Activated CD8-positive, alpha-beta T cell treated with anti-CD3 and anti-CD28 coated beads, Interleukin-2, amount 10 ng/mL, durations not matched to agents 7 days and 5 days (primary cell): Measurements from ENCODE around the gene SH3BGRL3. TPM values are rescaled to one million over a fixed set of nuclear protein-coding genes. Genes with fewer than 3 reads are reported as not detected.
A peak's percentile ranks its signal among the peaks of the same experiment; 100 is the strongest.
"Not testable (repeated sequence)": the region's sequence is repeated elsewhere in the genome, so short reads cannot be mapped to it uniquely, and the experiment has no call there.

Experiments
- ATAC-seq: fragments of 150-1000 bp; cut with Tn5 transposase; one replicate; pipeline ENCODE4 v1.10.0; 2021; ENCODE audit warnings: moderate library complexity
- CTCF ChIA-PET: fragments of 350-600 bp; sonication (Branson Sonifier 250); formaldehyde crosslinking; loops from one replicate; lab custom pipeline; 2021; ENCODE audit warnings: antibody characterized with exemption; lab: Charles Lee
- POLR2A ChIA-PET: fragments of 350-600 bp; sonication (Branson Sonifier 250); formaldehyde crosslinking; loops from one replicate; lab custom pipeline; 2021; ENCODE audit warnings: antibody characterized with exemption; lab: Charles Lee
- DNase-seq: peaks from one replicate; pipeline ENCODE4 v3.0.0-alpha.2; 2020
- H3K27ac Mint-ChIP-seq: one replicate; pipeline ENCODE4 v1.8.0; 2021; ENCODE audit warnings: mild to moderate bottlenecking, mixed read lengths
- H3K27me3 Mint-ChIP-seq: one replicate; pipeline ENCODE4 v1.8.0; 2021; ENCODE audit warnings: low read depth, mixed read lengths
- H3K36me3 Mint-ChIP-seq: one replicate; pipeline ENCODE4 v1.8.0; 2021; ENCODE audit warnings: low read depth, mixed read lengths
- H3K4me1 Mint-ChIP-seq: one replicate; pipeline ENCODE4 v1.8.0; 2021; ENCODE audit warnings: low read depth, mixed read lengths
- H3K4me3 Mint-ChIP-seq: one replicate; pipeline ENCODE4 v1.8.0; 2021; ENCODE audit warnings: mild to moderate bottlenecking, mixed read lengths
- H3K9me3 Mint-ChIP-seq: one replicate; pipeline ENCODE4 v1.8.0; 2022; ENCODE audit warnings: mixed read lengths; ENCODE audit not compliant: insufficient read depth
- total RNA-seq, 2 experiments: library from RNA; stranded (reverse); gene quantifications; one replicate each; pipeline ENCODE4 v1.2.3, GENCODE V29; 2021

The SH3BGRL3 gene
- total RNA-seq, 2 experiments from 2014 or later: 795 to 814 TPM

DNA sequence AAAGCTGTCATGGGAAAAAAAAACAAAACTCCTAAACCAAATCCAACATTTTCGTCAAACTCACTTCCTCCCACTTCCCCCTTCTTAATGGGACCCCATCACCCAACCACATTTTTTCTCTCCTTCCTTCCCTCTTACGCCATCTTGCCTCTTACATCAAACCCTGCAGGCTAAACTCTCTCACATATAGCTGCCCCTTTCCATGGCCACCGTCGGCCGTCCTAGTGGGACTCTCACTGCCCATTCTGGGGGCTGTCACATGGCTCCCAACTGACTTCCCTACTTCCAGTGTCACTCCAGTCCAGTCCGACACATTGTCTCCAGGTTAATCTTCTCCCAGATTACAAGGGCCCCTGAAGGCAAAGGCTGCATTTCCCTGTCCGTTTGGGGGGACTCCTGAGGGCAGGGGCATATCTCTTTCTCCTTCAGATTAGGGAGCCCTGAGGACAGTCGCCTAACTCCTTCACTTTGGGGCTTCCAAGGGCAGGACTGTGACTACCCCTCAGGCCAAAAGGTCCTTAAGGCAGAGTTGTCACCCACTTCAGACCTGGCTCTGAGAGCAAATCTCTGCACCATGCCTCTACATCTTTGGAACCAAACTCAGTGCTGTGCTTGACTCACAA lies 25.9 kb downstream of the SH3BGRL3 start:
- CTCF ChIA-PET: interaction anchor here (6.1 kb wide), 1 partner anchor 18 kb away, joined by 159 read pairs; no protein-coding TSS in a partner anchor
- ATAC-seq: peak; percentile 4
- H3K4me1 Mint-ChIP-seq: peaks cover 44% of the 10 kb centered on the region

DNA sequence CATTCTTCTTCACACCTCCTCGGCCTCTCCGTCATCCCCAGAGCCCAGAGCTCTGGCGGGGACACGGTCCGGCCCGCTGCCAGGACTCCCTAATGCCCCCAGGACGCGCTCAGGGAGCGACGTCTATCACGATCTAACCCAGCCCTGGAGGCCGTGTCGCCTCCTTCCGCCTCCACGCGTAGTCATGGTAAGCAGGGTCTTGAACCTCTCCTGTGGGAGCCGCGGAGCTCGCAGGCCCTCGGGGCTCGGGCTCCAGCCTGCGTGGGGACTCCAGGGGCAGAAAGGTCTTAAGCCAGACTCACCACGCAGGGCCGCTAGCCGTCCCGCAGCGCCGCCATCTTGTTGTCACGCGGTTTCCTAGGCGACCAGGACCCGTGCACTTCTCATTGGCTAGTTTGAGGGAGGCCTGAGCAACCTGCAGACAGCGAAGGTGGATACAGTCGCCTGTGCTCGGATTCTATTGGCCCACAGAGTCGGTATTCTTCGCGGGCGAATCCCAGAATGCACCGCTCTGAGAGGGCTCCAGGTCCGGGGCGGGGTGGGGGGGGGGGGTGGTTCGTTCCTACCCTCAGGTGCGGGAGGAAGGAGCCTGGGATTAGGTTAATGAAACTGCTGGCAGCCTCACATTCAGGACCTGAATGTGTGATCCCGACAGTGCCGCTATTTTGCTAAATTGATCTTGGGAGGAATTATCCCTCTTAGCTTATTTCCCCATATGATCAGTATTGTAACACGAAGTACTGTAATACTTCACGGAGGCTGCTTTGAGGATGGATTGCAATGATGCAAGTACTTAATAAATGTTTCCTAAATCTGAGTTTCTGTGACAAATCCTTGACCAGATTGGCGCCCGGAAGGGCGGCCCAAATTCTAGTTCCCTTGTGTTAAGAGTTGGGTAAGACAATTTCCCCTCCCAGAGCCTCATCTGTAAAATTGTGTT lies 26.7 kb downstream of the SH3BGRL3 start, which contains the start of gene UBXN11:
Gene UBXN11 (minus strand): TSS at position 347 of the 940 bp plus-strand sequence. CDS start 3,753 bp downstream, outside the sequence.
- Mint-ChIP-seq H3K27me3 (no peaks in the 10 kb centered on the region), H3K4me1 (peaks cover 38% of the 10 kb centered on the region), H3K36me3 (peaks cover 5% of the 10 kb centered on the region), H3K27ac (peak within 1 kb of the TSS; percentile 96), H3K4me3 (peak within 1 kb of the TSS; percentile 99), H3K9me3 (no peaks in the 10 kb centered on the region)
- CTCF ChIA-PET: interaction anchor here (0.8 to 6.1 kb wide), 12 partner anchors 9 to 165 kb away, joined by 3 to 159 read pairs (median 5); partner anchors contain the start of gene CD52
- DNase-seq: peak; percentile 97
- peak; percentile 99 for ATAC-seq
- POLR2A ChIA-PET: interaction anchor here (1.4 to 4.9 kb wide), 7 partner anchors 9 to 194 kb away, joined by 3 to 79 read pairs (median 10); partner anchors contain the start of genes CD52 and SH3BGRL3

More for the DNA sequence above, 25.9 kb downstream of the SH3BGRL3 start:
- peak overlapping the region; percentile 99 for H3K4me3 Mint-ChIP-seq
- POLR2A ChIA-PET: interaction anchor here (1.4 to 4.9 kb wide), 3 partner anchors 9 to 17 kb away, joined by 3 to 79 read pairs (median 6); partner anchors contain the start of gene CD52
- DNase-seq: no peak
- peaks cover 5% of the 10 kb centered on the region for H3K36me3 Mint-ChIP-seq
- H3K9me3 Mint-ChIP-seq: no peaks in the 10 kb centered on the region
- H3K27me3 Mint-ChIP-seq: no peaks in the 10 kb centered on the region
- peak overlapping the region; percentile 96 for H3K27ac Mint-ChIP-seq

DNA sequence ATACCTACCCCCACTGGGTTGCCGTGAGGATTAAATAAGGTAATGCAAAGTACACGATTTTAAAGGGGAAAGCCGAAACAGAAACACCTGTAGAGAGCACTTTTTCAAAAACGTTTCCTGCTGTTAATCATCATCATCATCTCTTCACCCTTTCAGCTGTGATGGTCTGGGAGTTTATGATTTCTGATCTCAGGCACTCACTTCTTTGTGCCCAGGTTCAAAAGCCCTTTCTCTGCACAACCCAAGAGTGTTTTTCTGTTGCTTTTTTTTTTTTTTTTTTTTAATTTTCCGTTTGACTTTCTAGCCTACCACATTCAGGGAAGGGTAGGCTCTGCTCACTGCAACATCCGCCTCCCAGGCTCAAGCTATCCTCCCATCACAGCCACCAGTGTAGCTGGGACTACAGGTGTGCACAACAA lies 27.5 kb downstream of the SH3BGRL3 start:
- peaks cover 5% of the 10 kb centered on the region for H3K36me3 Mint-ChIP-seq
- ATAC-seq (peak; percentile 11), DNase-seq (peak; percentile 38)
- POLR2A ChIA-PET: interaction anchor here (1.7 to 4.9 kb wide), 5 partner anchors 11 to 193 kb away, joined by 3 to 79 read pairs (median 15); partner anchors contain the start of genes CD52 and SH3BGRL3
- H3K4me1 Mint-ChIP-seq: peaks cover 43% of the 10 kb centered on the region
- CTCF ChIA-PET: interaction anchor here (0.7 to 6.1 kb wide), 17 partner anchors 8 to 164 kb away, joined by 3 to 159 read pairs (median 4); partner anchors contain the start of genes CD52, DHDDS and SH3BGRL3
- peak overlapping the region; percentile 99 for H3K4me3 Mint-ChIP-seq
- peak overlapping the region; percentile 96 for H3K27ac Mint-ChIP-seq
- no peaks in the 10 kb centered on the region for H3K27me3 Mint-ChIP-seq
- no peaks in the 10 kb centered on the region for H3K9me3 Mint-ChIP-seq

DNA sequence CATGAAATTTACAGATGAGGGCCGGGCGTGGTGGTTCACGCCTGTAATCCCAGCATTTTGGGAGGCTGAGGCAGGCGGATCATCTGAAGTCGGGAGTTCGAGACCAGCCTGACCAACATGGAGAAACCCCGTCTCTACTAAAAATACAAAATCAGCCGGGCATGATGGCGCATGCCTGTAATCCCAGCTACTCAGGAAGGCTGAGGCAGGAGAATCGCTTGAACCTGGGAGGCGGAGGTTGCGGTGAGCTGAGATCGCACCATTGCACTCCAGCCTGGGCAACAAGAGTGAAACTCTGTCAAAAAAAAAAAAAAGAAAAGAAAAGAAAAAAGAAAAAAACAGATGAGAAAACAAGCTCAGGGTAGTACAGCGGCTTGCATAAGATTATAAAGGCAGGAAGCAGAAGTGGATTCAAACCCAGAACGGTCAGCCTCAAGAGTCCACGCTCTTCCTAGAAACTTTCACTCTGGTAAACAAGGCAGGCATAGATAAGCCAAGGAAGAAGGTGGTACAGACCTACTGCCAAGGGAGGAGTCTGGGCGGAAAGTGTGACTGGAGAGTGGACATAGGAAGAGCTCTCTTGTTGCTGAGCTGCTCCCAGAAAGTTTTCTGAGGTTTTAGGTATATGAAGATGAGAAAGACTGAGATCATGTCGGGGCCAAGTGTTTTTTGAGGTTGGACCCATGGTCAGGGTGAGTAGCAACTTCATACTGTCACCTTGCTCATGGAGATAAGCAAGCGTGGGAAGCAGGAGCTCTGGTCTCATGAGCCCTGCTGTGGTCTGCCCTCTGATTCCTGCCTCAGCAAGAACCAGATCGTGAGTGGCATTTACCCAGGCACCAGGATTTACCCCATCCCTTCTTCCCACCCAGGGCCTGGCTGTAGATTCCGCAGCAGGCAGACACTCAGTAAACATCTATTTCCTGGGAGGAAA lies 28.3 kb downstream of the SH3BGRL3 start:
- Mint-ChIP-seq H3K4me1 (peaks cover 47% of the 10 kb centered on the region), H3K27ac (peak overlapping the region; percentile 96), H3K4me3 (peak overlapping the region; percentile 99)
- CTCF ChIA-PET: interaction anchor here (0.7 to 6.1 kb wide), 16 partner anchors 10 to 163 kb away, joined by 3 to 159 read pairs (median 4); partner anchors contain the start of genes CD52, DHDDS and SH3BGRL3
- not testable (repeated sequence) for H3K9me3 Mint-ChIP-seq, ATAC-seq, H3K27me3 Mint-ChIP-seq, DNase-seq, H3K36me3 Mint-ChIP-seq
- POLR2A ChIA-PET: interaction anchor here (0.6 to 4.9 kb wide), 8 partner anchors 10 to 192 kb away, joined by 3 to 79 read pairs (median 6); partner anchors contain the start of genes CD52, HMGN2 and SH3BGRL3

DNA sequence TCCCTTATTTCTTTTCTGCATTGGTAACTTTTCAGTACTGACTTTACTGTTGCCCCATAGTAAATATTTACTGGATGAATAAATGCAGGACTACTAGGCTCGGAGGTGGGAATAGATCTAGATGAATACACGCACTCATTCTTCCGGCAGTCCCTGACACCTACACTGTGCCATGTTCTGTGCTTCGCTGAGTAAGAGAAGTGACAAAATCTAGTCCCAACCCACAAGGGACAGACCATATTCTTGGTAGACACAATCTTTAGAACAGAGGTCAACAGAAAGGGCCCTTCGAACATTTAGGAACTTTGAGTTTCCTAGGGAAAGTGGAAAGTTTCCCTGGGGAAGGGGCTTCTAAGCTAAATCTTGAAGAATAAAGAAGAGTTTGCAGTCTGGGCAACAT lies 34.6 kb downstream of the SH3BGRL3 start:
- CTCF ChIA-PET: interaction anchor here (0.6 to 11.5 kb wide), 9 partner anchors 8 to 103 kb away, joined by 3 to 591 read pairs (median 6); partner anchors contain the start of genes CEP85, SH3BGRL3 and UBXN11
- Mint-ChIP-seq H3K9me3 (no peaks in the 10 kb centered on the region), H3K36me3 (peaks cover 20% of the 10 kb centered on the region), H3K4me3 (peak overlapping the region; percentile 9), H3K27me3 (no peaks in the 10 kb centered on the region), H3K4me1 (peaks cover 52% of the 10 kb centered on the region), H3K27ac (peak overlapping the region; percentile 75)
- POLR2A ChIA-PET: interaction anchor here (1.1 to 10.8 kb wide), 2 partner anchors 12 to 31 kb away, joined by 3 to 409 read pairs; partner anchors contain the start of gene SH3BGRL3
- DNase-seq: no peak
- no peak for ATAC-seq

DNA sequence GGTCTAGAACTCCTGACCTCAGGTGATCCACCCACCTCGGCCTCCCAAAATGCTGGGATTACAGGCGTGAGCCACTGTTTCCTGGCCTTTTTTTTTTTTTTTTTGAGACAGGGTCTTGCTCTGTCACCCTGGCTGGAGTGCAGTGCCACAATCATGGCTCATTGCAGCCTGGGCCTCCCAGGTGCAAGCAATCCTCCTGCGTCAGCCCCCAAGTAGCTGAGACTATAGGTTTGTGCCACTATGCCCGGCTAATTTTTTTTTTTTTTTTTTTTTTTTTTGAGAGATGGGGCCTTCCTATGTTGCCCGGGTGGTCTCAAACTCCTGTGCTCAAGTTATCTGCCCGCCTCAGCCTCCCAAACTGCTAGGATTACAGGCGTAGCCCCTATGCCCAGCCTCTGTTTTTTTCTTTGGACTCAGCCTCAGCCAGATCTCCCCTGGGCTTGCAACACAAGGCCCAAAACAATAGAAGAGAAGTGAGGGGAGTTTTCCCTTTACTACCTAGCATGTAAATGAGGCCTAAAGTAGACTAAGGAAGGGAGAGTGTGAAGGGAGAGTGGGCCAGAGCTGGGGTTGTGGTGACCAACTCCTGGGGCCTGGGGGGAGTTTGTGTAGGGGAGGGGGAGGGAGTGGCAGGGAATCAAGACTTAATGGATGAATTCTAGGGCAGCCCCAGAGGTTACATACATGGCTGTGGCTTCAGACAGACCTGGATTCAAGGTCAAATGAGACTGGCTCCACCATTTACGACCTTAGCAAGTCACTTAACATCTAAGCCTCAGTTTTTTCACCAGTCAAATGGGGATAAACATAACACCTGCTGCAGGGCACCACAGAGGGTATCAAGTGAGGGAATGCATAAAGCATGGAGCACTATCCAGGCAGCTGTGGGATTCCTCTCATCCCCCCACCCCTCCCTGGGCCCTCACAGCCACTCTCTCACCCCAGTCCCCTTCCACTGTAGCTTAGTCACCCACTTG lies 36.3 kb downstream of the SH3BGRL3 start:
- CTCF ChIA-PET: interaction anchor here (1.1 to 11.5 kb wide), 10 partner anchors 8 to 101 kb away, joined by 4 to 591 read pairs (median 7); partner anchors contain the start of genes CEP85, SH3BGRL3 and UBXN11
- POLR2A ChIA-PET: interaction anchor here (1.3 to 10.8 kb wide), 3 partner anchors 9 to 63 kb away, joined by 3 to 409 read pairs (median 51); partner anchors contain the start of genes SH3BGRL3 and UBXN11
- no peak for ATAC-seq
- H3K4me3 Mint-ChIP-seq: peak overlapping the region; percentile 84
- peaks cover 61% of the 10 kb centered on the region for H3K4me1 Mint-ChIP-seq
- peak overlapping the region; percentile 75 for H3K27ac Mint-ChIP-seq
- H3K36me3 Mint-ChIP-seq: peaks cover 32% of the 10 kb centered on the region
- DNase-seq: no peak
- no peaks in the 10 kb centered on the region for H3K27me3 Mint-ChIP-seq
- H3K9me3 Mint-ChIP-seq: no peaks in the 10 kb centered on the region

DNA sequence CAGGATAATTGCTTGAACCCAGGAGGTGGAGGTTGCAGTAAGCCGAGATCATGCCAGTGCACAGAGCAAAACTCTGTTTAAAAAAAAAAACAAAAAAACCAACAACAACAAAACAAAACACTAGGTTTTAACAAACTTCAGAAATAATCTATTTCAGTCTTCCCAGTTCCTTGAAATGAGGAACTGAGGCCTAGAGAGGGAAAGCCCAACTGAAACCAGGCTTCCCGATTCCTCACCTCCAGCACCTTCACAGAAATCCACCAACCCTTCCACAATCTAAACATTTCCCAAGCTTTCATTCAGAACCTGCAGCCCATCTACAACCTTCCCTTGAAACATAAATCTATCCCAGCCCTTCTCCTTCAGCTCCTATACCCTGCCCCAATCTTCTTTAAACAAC lies 37.3 kb downstream of the SH3BGRL3 start:
- Mint-ChIP-seq H3K4me1 (peaks cover 65% of the 10 kb centered on the region), H3K27ac (peak overlapping the region; percentile 78), H3K27me3 (no peaks in the 10 kb centered on the region), H3K36me3 (peaks cover 41% of the 10 kb centered on the region), H3K9me3 (no peaks in the 10 kb centered on the region), H3K4me3 (peak overlapping the region; percentile 84)
- DNase-seq (no peak), ATAC-seq (no peak)
- ChIA-PET POLR2A (interaction anchor here (0.9 to 10.8 kb wide), 9 partner anchors 8 to 83 kb away, joined by 3 to 409 read pairs (median 6); partner anchors contain the start of genes CEP85, SH3BGRL3 and UBXN11), CTCF (interaction anchor here (1.0 to 11.5 kb wide), 14 partner anchors 9 to 115 kb away, joined by 3 to 591 read pairs (median 6); partner anchors contain the start of genes CEP85, DHDDS, SH3BGRL3 and UBXN11)

DNA sequence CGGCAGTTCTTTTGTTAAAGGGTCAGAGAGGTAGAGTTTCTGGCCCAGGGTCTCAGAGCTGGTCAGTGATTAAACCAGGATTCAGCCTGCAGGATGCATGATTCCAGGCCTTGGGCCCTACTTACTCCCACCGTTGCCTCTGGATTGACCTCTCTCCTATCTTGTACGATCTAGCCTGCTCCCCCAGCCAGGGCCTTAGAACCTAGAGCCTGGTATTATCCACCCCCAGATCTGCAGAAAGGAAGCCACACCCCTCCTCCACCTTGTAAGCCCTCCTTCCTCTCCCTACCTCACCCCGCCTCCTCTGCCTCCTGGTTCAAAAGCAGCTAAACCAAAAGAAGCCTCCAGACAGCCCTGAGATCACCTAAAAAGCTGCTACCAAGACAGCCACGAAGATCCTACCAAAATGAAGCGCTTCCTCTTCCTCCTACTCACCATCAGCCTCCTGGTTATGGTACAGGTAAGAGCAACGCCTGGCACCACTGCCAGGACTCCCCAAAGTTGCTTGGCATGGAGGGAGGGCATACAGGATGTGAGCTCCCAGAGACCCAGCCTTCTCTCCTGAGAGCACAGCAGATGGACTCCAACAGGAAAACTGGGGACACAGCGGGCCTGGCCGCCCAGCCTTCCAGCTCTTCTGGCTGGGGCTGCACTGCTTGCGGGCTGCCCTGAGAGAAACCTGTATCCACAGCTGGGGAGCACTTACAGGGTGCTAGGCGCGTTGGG lies 37.9 kb downstream of the SH3BGRL3 start, which contains the start of gene CD52:
Gene CD52 (plus strand): TSS at position 347 of the 726 bp plus-strand sequence. CDS start 60 bp downstream, at position 407.
- H3K4me3 Mint-ChIP-seq: peak within 1 kb of the TSS; percentile 84
- no peaks in the 10 kb centered on the region for H3K27me3 Mint-ChIP-seq
- CTCF ChIA-PET: interaction anchor here (0.6 to 11.5 kb wide), 22 partner anchors 10 to 192 kb away, joined by 3 to 591 read pairs (median 4); partner anchors contain the start of genes CEP85, DHDDS, SH3BGRL3 and UBXN11
- peaks cover 71% of the 10 kb centered on the region for H3K4me1 Mint-ChIP-seq
- peaks cover 47% of the 10 kb centered on the region for H3K36me3 Mint-ChIP-seq
- ATAC-seq (peak; percentile 83), DNase-seq (peak; percentile 92)
- no peaks in the 10 kb centered on the region for H3K9me3 Mint-ChIP-seq
- peak within 1 kb of the TSS; percentile 78 for H3K27ac Mint-ChIP-seq
- POLR2A ChIA-PET: interaction anchor here (0.7 to 10.8 kb wide), 10 partner anchors 8 to 98 kb away, joined by 3 to 409 read pairs (median 4); partner anchors contain the start of genes CEP85, SH3BGRL3 and UBXN11
